Neural cell (in vitro differentiated cells): ENCODE results near the gene FBRSL1. TPM values are rescaled to one million over a fixed set of nuclear protein-coding genes. Genes with fewer than 3 reads are reported as not detected.

Experiments used
- H2AFZ ChIP-seq: fragments of 200-600, 300-800 bp; sonication (generic), shearing (Covaris generic); 2 replicates; pipeline ENCODE4 v1.6.0; 2014; ENCODE audit warnings: low read depth, mild to moderate bottlenecking, antibody characterized with exemption, low read length, moderate library complexity
- H3F3A ChIP-seq: fragments of 200-600 bp; shearing (Covaris generic); 2 replicates; pipeline ENCODE4 v1.6.1; 2016; ENCODE audit warnings: mild to moderate bottlenecking, moderate library complexity, mixed read lengths, antibody characterized with exemption, low read length; ENCODE audit not compliant: insufficient read depth, poor library complexity, severe bottlenecking
- H3K27ac ChIP-seq: fragments of 200-600, 300-800 bp; sonication (generic), shearing (Covaris generic); 2 replicates; pipeline ENCODE4 v1.5.1; 2014; ENCODE audit warnings: mild to moderate bottlenecking, low read length, moderate library complexity
- H3K27me3 ChIP-seq: fragments of 300-800, 200-600 bp; sonication (generic), shearing (Covaris generic); 2 replicates; pipeline ENCODE4 v1.6.0; 2014; ENCODE audit warnings: mild to moderate bottlenecking, low read depth, low read length, moderate library complexity; ENCODE audit not compliant: insufficient read depth
- H3K36me3 ChIP-seq: fragments of 300-800, 200-600 bp; sonication (generic), shearing (Covaris generic); 2 replicates; pipeline ENCODE4 v1.5.1; 2014; ENCODE audit warnings: mild to moderate bottlenecking, antibody characterized with exemption, low read length, moderate library complexity; ENCODE audit not compliant: insufficient read depth
- H3K4me2 ChIP-seq: fragments of 300-800, 200-600 bp; sonication (generic), shearing (Covaris generic); 2 replicates; pipeline ENCODE4 v1.6.0; 2014; ENCODE audit warnings: mild to moderate bottlenecking, low read length
- H3K4me3 ChIP-seq: fragments of 300-800, 200-600 bp; sonication (generic), shearing (Covaris generic); 2 replicates; pipeline ENCODE4 v1.5.1; 2014; ENCODE audit warnings: mild to moderate bottlenecking, low read length, moderate library complexity
- H3K79me2 ChIP-seq: fragments of 200-600 bp; shearing (Covaris generic); replicated peaks from 2 replicates; pipeline ENCODE4 v1.6.0; 2014; ENCODE audit warnings: mild to moderate bottlenecking, low read length, moderate library complexity; ENCODE audit not compliant: insufficient read depth
- H3K9ac ChIP-seq: fragments of 300-800, 200-600 bp; sonication (generic), shearing (Covaris generic); 2 replicates; pipeline ENCODE4 v1.6.1; 2016; ENCODE audit warnings: mild to moderate bottlenecking, low read length, mixed read lengths
- H3K9me2 ChIP-seq: fragments of 200-600 bp; shearing (Covaris generic); 2 replicates; pipeline ENCODE4 v1.6.1; 2016; ENCODE audit warnings: mild to moderate bottlenecking, low read length, mixed read lengths; ENCODE audit not compliant: insufficient read depth
- H3K9me3 ChIP-seq: fragments of 200-600, 300-800 bp; sonication (generic), shearing (Covaris generic); 2 replicates; pipeline ENCODE4 v1.6.1; 2016; ENCODE audit warnings: mild to moderate bottlenecking, mixed run types, low read length, moderate library complexity, mixed read lengths
- H4K20me1 ChIP-seq: fragments of 200-600 bp; shearing (Covaris generic); 2 replicates; pipeline ENCODE4 v1.6.1; 2016; ENCODE audit warnings: mild to moderate bottlenecking, mixed run types; ENCODE audit not compliant: insufficient read depth
- EP300 ChIP-seq: fragments of 450-650 bp; conservative IDR thresholded peaks from 2 replicates; pipeline ENCODE4 v1.6.1; 2014; ENCODE audit warnings: antibody characterized with exemption, mild to moderate bottlenecking, moderate library complexity; ENCODE audit not compliant: poor library complexity, severe bottlenecking
- EZH2 ChIP-seq: fragments of 200-600, 300-800 bp; shearing (Covaris generic), sonication (generic); IDR thresholded peaks from 2 replicates; pipeline ENCODE4 v1.6.1; 2014; ENCODE audit warnings: antibody characterized with exemption, low read length, borderline replicate concordance, mild to moderate bottlenecking; ENCODE audit not compliant: insufficient read depth, poor library complexity, severe bottlenecking
- MXI1 ChIP-seq: fragments of 450-650 bp; conservative IDR thresholded peaks from 2 replicates; pipeline ENCODE4 v1.6.1; 2014; ENCODE audit warnings: antibody characterized with exemption, mild to moderate bottlenecking; ENCODE audit not compliant: poor library complexity, severe bottlenecking
- POLR2AphosphoS5 ChIP-seq: IDR thresholded peaks from 2 replicates; pipeline ENCODE4 v1.6.1; 2012
- RAD21 ChIP-seq: fragments of 450-650 bp; conservative IDR thresholded peaks from 2 replicates; pipeline ENCODE4 v1.6.1; 2014; ENCODE audit warnings: antibody characterized with exemption, mild to moderate bottlenecking, moderate library complexity
- REST ChIP-seq: IDR thresholded peaks from 2 replicates; pipeline ENCODE4 v1.6.1; 2012; ENCODE audit warnings: borderline replicate concordance
- SMC3 ChIP-seq: fragments of 450-650 bp; conservative IDR thresholded peaks from 2 replicates; pipeline ENCODE4 v1.6.1; 2014; ENCODE audit warnings: antibody characterized with exemption, mild to moderate bottlenecking, moderate library complexity; ENCODE audit not compliant: poor library complexity
- TAF1 ChIP-seq: IDR thresholded peaks from 2 replicates; pipeline ENCODE4 v1.6.1; 2012; ENCODE audit warnings: low read depth
- polyA plus RNA-seq: library from polyadenylated mRNA; depleted of rRNA; stranded (reverse); fragments of >200 nt; gene quantifications from 2 replicates; pipeline ENCODE4 v1.2.3, GENCODE V29; 2014
- TF ChIP-seq, protein P1 (sequence below): fragments of 450-650 bp; IDR thresholded peaks from 2 replicates; pipeline ENCODE4 v1.5.1; 2014; ENCODE audit warnings: antibody characterized with exemption, mild to moderate bottlenecking, moderate library complexity; ENCODE audit not compliant: poor library complexity, severe bottlenecking

Gene FBRSL1
- polyA plus RNA-seq, 1 donor from 2014 or later, result 11.9 TPM

DNA sequence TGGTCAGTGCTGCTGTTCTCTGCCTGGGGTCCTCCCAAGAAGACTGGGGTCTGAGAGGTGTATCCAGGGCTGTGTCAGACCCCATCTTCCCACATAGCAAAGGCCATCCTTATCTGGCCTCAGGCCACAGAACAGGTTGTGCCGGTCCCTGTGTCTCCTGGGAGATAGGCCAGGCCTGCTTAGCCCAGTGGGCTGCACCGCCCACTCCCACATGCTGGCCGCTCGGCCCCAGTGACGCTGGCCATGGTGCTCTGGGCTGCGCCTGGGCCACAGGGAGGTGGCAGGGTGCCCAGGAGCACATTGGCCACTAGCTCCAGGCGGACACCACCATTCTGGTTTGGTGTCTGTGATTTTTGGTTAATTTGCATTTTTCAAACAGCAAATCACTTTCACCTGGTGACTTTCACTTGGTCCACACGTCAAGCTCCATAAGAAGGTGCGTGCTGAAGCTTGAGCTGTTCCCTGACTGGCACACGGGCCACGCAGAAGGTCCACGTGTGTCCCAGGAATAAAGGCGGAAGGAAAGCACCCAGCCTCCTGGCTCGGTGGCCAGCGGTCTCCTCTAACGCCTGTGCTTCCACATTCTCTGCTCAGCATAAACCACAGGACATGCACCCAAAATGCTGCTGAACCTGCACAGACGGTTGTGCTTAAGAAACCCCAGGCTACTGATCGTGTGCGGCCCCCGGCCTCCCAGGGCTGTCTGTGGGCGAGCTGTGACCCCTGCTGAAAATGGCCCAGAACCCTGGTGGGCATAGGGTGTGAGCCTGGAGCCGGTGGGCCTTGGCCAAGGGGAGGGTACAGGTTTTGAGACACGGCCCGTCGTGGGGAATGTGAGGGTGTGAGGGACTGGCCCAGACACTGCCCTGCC lies 4.6 kb downstream of the FBRSL1 start:
- Histone ChIP-seq H3K79me2 (peaks cover 78% of the 10 kb centered on the region), H3K27me3 (no peaks in the 10 kb centered on the region), H2AFZ (no peak overlapping the region), H3K4me2 (no peak overlapping the region), H4K20me1 (peaks cover 28% of the 10 kb centered on the region), H3K27ac (no peak overlapping the region), H3F3A (no peaks in the 10 kb centered on the region), H3K9ac (no peak overlapping the region), H3K4me3 (no peak overlapping the region), H3K9me3 (no peaks in the 10 kb centered on the region), H3K9me2 (no peaks in the 10 kb centered on the region), H3K36me3 (no peaks in the 10 kb centered on the region)
- TF ChIP-seq RAD21, result no peak
- no peak for TF ChIP-seq MXI1
- no peak for TF ChIP-seq EP300
- TF ChIP-seq SMC3, result no peak
- TF ChIP-seq POLR2AphosphoS5, result no peak
- no peak for TF ChIP-seq REST

- H3K4me2 ChIP-seq, result no peak overlapping the region
- H2AFZ ChIP-seq, result no peak overlapping the region
- H3K36me3 ChIP-seq, result no peaks in the 10 kb centered on the region
- H3K9me3 ChIP-seq, result no peaks in the 10 kb centered on the region
- TF ChIP-seq, protein P1, sequence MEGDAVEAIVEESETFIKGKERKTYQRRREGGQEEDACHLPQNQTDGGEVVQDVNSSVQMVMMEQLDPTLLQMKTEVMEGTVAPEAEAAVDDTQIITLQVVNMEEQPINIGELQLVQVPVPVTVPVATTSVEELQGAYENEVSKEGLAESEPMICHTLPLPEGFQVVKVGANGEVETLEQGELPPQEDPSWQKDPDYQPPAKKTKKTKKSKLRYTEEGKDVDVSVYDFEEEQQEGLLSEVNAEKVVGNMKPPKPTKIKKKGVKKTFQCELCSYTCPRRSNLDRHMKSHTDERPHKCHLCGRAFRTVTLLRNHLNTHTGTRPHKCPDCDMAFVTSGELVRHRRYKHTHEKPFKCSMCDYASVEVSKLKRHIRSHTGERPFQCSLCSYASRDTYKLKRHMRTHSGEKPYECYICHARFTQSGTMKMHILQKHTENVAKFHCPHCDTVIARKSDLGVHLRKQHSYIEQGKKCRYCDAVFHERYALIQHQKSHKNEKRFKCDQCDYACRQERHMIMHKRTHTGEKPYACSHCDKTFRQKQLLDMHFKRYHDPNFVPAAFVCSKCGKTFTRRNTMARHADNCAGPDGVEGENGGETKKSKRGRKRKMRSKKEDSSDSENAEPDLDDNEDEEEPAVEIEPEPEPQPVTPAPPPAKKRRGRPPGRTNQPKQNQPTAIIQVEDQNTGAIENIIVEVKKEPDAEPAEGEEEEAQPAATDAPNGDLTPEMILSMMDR, result no peak
- TF ChIP-seq SMC3 (no peak), POLR2AphosphoS5 (no peak), EZH2 (no peak), EP300 (no peak), RAD21 (no peak), TAF1 (no peak), REST (no peak), MXI1 (no peak)
- no peaks in the 10 kb centered on the region for H3K9me2 ChIP-seq
- H3K27me3 ChIP-seq, result no peaks in the 10 kb centered on the region
- no peaks in the 10 kb centered on the region for H3F3A ChIP-seq
- no peak overlapping the region for H3K27ac ChIP-seq
- no peak overlapping the region for H3K4me3 ChIP-seq
- H4K20me1 ChIP-seq, result peaks cover 28% of the 10 kb centered on the region
- H3K9ac ChIP-seq, result no peak overlapping the region
- peaks cover 78% of the 10 kb centered on the region for H3K79me2 ChIP-seq
These were observed 5.2 kb downstream of the FBRSL1 start for GRCh38 chr12:132495165-132495544.
